GM12801 (cell line): ENCODE data around the gene PCNX1.

ENCODE experiments used
- CTCF ChIP-seq: IDR thresholded peaks from one replicate; pipeline ENCODE4 v1.5.1; 2011; ENCODE audit warnings: control low read depth; ENCODE audit not compliant: insufficient read length; ENCODE audit errors: extremely low read depth

Gene PCNX1

DNA sequence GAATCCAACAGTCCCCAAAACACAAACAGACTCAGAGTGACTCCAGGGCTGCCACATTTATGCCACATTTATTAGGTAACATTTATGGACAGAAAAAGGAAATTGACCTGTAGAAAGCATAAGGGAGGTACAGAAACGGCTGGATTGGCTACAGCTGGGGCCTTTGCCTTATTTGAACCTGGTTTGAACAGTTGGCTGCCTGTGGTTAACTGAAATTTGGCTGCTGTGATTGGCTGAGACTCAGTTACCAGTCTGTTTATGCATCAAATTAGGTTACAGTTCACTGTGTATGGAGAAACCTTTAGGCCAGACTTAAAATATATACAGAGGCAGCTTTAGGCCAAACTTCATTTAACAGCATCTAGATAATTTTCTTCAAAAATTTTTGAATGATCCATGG is 27.8 kb upstream of the PCNX1 start:
- TF ChIP-seq CTCF, result no peak

DNA sequence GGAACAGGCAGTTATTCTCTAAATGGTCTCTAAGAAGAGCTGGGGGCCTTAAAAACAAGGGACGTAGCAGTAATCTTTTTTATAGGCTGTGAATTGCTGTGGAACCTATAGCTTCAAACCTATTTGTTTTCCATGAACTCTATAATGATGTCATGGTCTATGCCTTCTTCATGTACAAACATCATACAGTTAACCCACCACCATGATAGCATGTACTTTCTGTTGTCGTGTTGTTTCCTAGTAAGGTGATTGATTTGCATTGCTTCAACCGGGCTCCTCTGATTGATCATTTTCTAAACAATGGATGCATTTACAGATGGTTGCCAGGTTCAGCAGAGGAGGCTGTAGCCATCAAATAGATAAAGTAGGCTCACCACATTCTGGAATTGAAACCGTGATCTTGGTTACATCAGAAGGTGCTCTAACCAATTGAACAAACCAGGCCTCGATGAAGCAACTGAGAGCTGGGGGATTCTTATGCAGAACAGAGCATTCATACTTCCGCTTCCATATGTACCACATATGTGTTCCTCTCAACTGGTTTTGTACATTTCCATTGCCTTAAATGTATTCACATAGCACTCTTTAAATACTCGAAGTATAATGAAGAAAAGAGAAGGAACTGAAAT is 25.6 kb upstream of the PCNX1 start:
- no peak for TF ChIP-seq CTCF

GRCh38 chr14:70882776-70883492 is 24.3 kb upstream of the PCNX1 start:
- TF ChIP-seq CTCF, result no peak

GRCh38 chr14:70884595-70885342 is 22.5 kb upstream of the PCNX1 start:
- TF ChIP-seq CTCF, result no peak

- TF ChIP-seq CTCF, result no peak
Measured at GRCh38 chr14:70885343-70886022, 21.8 kb upstream of the PCNX1 start.

DNA sequence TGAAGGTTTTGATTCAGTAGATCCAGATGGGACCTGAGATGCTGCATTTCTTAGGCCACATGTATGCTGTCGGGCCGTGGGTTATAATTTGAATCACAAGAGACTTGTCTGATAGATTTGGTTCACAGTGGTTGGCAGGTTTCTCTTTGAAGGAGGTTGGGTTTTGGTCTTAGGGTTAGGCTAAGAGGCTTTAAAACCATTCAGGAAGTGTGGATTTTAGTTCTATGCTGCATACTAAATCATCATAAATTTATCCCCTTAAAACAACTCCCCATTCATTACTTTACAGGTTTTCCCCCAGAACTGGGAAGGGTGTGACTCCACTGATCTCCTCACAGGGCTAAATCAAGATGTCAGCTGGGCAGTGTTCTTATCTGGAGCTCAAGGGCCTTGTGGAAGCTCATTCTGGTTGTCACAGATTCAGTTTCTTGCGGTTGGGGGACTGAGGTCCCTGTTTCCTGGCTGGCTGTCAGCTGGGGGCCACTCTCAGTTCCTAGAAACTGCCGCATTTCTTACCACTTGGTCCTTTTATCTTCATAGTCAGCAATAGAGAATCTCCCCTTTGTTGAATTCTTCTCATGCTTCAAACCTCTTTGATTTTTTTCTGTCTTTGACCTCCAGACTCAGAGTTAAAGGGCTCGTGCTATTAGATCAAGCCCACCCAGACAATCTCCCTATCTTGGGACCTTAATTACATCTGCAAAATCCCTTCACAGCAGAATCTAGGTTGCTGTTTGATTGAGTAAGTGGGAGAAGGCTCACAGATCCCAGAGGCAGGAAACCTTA is 20.6 kb upstream of the PCNX1 start:
- no peak for TF ChIP-seq CTCF
